Measurements from ENCODE around the gene PSMB5.

PSMB5 gene

GRCh38 chr14:23034498-23035302 lies at the start of gene PSMB5:
Gene PSMB5 (minus strand): TSS chr14:23034900. CDS start chr14:23034881, 19 bp downstream.
- peak; percentile 95 for DNase-seq (ENCODE audit: low spot score)

- DNase-seq (ENCODE audit: low spot score): no peak
Measured at GRCh38 chr14:23080474-23080873, 45.8 kb upstream of the PSMB5 start.

GRCh38 chr14:23079716-23080115 lies 45.0 kb upstream of the PSMB5 start:
- DNase-seq (ENCODE audit: low spot score): no peak

DNA sequence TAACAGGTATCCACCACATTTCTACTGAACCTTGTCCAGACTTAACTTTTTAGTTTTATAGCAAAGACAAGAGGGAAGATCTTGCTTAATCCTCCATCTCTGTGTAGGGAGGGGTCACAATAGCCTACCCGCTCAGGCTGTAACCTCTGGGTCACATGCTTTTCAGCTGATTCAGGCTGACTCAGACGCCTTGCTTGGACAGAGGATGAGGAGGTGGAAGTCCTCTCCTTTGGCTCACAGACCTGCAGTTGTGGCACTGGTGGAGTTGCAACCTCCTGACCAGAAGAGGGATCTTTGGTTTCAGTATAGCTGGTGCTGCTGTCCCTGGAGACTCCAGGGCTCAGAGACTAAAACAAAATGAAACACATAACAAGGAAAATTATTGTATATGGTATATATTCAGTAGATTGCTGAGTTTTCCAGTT lies 44.0 kb upstream of the PSMB5 start:
- DNase-seq (ENCODE audit: low spot score): no peak

DNA sequence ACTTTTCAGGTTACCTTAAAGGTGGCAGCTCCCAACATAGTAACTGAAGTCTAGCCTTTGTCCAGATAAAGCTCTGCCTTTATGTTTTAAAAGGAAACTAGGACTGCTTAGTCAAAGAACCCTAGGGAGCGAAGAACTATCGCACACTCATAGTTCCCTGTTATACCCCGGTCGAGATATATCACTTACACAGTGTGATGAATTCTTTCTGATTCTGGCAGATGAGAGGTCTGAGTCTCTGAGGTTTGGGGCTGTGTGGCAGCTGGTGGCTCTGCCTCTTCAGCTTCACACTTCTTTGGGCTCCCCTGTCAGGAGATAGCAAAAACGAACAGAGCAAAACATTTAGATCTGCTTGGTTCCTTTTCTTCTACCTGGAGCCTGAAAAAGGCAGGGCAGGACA lies 43.3 kb upstream of the PSMB5 start:
- DNase-seq (ENCODE audit: low spot score): no peak

GRCh38 chr14:23076785-23077408 lies 42.2 kb upstream of the PSMB5 start:
- DNase-seq (ENCODE audit: low spot score): no peak

DNA sequence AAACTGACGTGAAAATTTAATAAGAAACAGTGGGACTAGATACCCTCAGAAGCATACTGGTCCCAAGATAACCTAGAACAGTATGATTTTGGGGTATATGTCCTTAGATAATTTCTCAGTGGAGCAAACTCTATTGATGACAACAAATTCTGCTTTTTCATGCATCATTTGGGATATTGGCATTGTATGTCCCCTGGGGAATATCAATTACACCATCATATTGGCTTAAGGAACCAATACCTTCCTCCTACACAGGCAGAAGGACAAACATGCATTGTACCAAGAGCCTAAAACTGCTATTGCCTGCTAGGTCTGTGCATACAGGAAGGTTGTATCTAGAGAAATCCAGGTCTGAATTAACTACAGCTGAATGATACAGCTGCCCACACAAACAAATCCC lies 40.2 kb upstream of the PSMB5 start:
- no peak for DNase-seq (ENCODE audit: low spot score)

DNA sequence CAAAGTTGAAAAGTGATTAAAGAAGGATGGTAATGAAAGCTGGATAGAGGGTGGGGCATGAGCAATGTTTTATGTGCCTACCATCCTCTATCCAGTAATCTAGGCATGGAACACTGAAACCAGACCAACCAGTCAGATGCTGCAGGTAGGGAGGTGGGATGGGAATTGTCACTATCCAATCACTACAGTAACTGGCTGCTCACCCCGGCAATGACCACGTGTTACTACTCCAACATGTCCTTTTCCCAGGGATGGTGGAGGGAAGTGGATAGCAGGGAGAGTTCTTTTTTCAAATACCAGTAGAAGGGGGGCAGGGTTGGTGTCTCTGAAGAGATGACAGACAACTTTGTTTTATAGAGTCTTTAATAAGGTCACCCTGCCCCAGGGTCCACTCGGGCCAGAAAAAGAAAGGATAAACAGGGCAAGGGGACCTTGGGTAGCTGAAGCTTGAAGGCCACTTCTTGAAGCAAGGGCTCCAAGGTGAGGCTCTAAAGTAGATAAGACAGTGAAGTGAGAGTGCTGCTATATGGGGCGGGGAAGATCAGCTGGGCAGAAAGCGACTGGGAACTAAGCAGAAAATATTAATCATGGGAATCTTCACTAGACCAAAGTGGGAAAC lies 37.3 kb upstream of the PSMB5 start:
- no peak for DNase-seq (ENCODE audit: low spot score)

DNA sequence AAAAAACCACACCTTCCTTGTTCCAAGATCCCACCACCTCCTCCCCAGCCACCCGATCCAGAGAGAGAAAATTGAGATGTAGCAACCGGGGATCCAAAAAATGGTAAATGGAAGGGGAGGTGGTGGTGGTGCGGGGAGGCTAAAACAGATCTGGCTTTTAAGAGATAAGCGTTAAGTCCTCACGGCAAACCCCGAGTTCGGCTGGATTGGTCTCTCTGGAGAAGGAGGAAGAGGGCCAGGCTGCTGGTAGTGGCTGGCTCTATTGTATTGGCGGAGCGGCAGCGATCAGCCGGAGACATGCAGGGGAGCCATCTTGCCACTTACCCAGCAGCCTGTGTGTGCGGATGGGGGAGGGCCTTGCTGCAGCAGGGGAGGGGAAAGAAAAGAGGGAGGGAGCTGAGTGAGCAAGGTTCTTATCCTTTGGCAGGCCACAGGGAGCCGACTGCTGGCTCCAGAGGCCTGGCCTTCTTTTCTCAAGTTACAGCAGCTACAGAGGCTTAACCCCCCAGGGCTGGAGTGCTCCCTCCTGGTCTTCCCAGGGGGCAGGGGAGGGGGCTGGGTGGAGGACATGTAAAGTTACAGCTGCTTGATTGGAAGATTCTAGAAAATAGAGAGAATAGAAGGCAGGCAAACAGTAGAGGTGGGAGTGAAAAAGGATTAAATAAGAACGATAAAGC lies 36.7 kb upstream of the PSMB5 start:
- peak; percentile 88 for DNase-seq (ENCODE audit: low spot score)

GRCh38 chr14:23070262-23071129 lies 35.8 kb upstream of the PSMB5 start:
- no peak for DNase-seq (ENCODE audit: low spot score)

DNA sequence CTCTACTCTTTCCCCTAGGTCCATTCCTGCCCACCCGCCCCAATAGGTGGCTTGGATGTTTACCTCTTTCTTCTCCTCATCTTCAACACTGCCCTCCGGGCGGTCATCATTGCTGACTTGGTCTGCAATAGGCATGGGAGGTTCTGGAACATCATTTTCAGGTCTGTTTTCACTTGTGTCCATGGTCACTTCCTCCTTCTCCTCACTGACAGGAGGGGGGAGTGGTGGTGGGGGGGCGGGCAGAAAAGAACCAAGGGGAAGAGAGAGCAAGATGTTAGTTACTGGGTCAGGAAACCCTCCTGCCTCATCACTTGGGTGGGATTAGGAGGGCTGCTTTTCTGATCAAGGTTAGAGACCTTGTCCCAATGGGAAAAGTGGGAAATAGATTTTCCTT lies 34.7 kb upstream of the PSMB5 start:
- no peak for DNase-seq (ENCODE audit: low spot score)

DNA sequence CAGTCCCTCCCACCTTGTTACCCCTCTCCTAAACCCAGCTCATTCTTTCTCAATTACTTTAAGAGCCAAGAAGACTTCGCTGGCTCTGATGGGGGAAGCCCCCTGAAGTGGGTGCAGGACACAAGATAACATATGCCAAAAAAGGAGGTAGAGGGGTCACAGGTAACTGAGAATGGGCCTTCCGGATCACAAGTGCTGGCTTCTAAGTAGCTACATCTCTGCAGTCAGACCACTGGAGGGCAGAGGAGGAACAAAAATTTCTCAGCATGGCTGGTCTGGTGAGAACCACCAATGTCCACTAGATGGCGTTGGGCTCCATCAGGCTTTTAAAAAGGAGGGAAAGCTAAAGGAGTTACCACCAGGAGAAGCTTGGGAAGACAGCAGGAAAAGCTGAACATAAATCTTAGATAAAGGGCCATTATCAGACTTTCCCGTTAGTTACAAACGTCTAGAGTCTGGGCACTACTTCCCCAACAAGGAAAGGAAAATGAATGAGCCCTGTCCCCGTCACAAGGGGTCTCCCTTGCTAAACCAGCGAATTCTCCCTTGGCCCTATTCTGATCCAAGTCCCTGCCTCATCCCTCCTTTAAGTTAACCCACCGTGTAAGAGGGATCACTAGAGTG lies 34.2 kb upstream of the PSMB5 start:
- DNase-seq (ENCODE audit: low spot score): peak; percentile 85

DNA sequence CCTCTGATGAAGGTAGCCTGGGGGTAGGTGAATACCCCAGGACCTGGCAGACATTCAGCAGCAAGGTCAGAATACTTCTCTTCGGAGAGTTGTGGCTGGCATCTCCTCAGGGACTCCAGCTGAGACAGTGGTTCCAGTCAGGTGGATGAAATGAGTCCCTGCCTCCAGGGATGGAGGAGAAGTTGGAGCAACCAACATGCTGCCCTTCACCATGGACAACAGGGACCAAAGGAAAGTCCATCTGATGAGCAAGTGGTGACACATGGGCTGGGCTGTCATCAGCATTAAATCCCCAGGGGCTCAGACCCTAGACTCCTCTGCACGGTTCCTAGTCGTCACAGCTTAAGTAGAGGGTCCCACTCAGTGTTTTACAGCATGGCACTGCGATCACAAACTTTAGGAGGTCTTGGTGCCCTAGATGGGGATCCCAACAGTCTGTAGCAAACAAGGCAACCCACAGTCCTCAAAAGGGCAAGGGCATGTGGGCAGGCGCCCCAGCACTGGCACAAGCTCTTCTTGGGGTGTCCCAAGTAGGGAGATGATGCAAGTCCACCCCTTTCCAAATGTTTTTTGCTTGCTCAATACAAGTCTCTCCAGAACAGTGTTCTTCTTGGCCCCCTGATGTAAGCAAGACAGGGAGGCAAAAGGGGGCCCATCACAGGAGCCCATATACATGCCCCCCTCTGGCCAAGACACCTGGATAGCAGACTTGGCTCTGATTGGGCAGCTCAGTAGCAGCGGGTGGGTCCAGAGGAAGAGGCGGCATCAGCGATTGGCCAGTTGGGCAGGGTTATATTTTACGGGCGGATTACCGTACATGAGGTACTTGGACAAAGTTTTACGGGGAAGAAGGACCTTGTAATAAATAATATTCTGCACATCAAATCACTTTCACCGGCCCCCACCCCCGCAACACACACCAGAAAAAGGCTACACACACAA lies 33.4 kb upstream of the PSMB5 start:
- no peak for DNase-seq (ENCODE audit: low spot score)

- DNase-seq (ENCODE audit: low spot score): no peak
Measured at GRCh38 chr14:23066855-23067744, 32.4 kb upstream of the PSMB5 start.

DNA sequence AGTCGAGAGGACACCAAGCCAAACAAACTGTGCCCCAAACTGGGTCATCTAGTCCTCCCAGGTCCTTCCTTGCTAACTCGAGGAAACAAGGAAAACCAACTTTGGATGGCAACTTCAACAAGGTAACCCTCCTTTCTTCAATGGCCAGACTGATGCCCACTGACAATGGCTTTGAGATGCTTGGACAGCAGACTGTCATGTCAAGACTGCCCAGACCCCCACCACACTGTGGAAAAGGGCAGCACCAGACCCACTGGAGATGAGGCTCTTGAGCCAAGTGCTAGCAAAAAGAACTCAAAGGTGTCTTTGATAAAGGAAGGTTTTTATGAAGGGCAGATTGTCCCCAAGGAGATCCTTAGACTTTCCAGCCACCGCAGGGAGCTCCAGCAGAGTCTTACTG lies 31.7 kb upstream of the PSMB5 start:
- no peak for DNase-seq (ENCODE audit: low spot score)

- DNase-seq (ENCODE audit: low spot score): no peak
Measured at GRCh38 chr14:23063601-23064000, 28.9 kb upstream of the PSMB5 start.

- no peak for DNase-seq (ENCODE audit: low spot score)
Measured at GRCh38 chr14:23062002-23062401, 27.3 kb upstream of the PSMB5 start.

GRCh38 chr14:23060536-23061260 lies 26.0 kb upstream of the PSMB5 start:
- no peak for DNase-seq (ENCODE audit: low spot score)
